ENCODE measurements around the gene SYNE1.

GRCh38 chr6:152532556-152533422 is 104.4 kb downstream of the SYNE1 start:
- TF ChIP-seq POLR2A (IDR thresholded peaks at IDR 0.05) = no peak
- no peak for TF ChIP-seq EP300 (IDR thresholded peaks at IDR 0.05)
- TF ChIP-seq CTCF (IDR thresholded peaks at IDR 0.05) = no peak

Data from upper lobe of left lung (tissue), 4 donors.